Type B pancreatic cell (in vitro differentiated cells): ENCODE measurements around the gene STEAP1B. TPM values are rescaled to one million over a fixed set of nuclear protein-coding genes. Genes with fewer than 3 reads are reported as not detected.

Experiments used
- DNase-seq: peaks from one replicate; pipeline ENCODE4 v3.0.0; 2021; ENCODE audit warnings: mixed read lengths; ENCODE audit not compliant: unreplicated experiment; ENCODE audit errors: extremely low spot score
- H3K27ac Mint-ChIP-seq: 2 replicates; pipeline ENCODE4 v1.8.0; 2021; ENCODE audit warnings: mild to moderate bottlenecking, mixed read lengths
- H3K27me3 Mint-ChIP-seq: 2 replicates; pipeline ENCODE4 v1.8.0; 2021; ENCODE audit warnings: mixed read lengths
- H3K36me3 Mint-ChIP-seq: 2 replicates; pipeline ENCODE4 v1.8.0; 2021; ENCODE audit warnings: mixed read lengths
- H3K4me1 Mint-ChIP-seq: one replicate; pipeline ENCODE4 v1.8.0; 2021; ENCODE audit warnings: mixed read lengths; ENCODE audit not compliant: unreplicated experiment
- H3K4me3 Mint-ChIP-seq: 2 replicates; pipeline ENCODE4 v1.8.0; 2021; ENCODE audit warnings: mild to moderate bottlenecking, mixed read lengths
- H3K9me3 Mint-ChIP-seq: 2 replicates; pipeline ENCODE4 v1.8.0; 2021; ENCODE audit warnings: mixed read lengths
- total RNA-seq: library from RNA; stranded (reverse); gene quantifications from 2 replicates; pipeline ENCODE4 v1.2.1, GENCODE V29; 2021; ENCODE audit warnings: low replicate concordance
- TF ChIP-seq, protein P1 (sequence below): fragments of 200-600 bp; sonication (generic); conservative IDR thresholded peaks from 2 replicates; pipeline ENCODE4 v1.5.0; 2021; ENCODE audit warnings: antibody characterized with exemption, mild to moderate bottlenecking

STEAP1B gene
- total RNA-seq, 1 donor from 2014 or later: 2.0 TPM

DNA sequence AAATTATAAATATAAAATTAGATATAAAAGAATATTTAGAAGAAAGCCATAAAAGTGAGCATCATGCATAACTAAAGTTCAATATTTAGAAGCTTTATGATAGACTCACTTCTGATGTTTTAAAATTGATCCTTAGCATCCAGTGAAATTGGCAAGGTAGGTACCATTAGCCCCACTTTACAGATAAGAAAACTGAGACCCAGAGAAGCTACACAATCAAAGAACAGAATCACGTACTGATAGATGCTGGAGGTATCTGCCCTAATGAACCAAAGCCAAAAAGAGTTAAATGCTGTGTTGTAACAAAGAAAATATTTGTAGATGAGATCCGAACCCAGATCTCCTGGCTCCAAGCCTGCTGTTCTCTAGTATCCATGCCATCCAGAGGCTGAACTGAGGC lies 100.4 kb downstream of the STEAP1B start:
- Mint-ChIP-seq H3K27ac (no peak overlapping the region), H3K27me3 (peaks cover 4% of the 10 kb centered on the region), H3K4me3 (no peak overlapping the region), H3K4me1 (no peaks in the 10 kb centered on the region), H3K9me3 (no peaks in the 10 kb centered on the region), H3K36me3 (peaks cover 3% of the 10 kb centered on the region)
- TF ChIP-seq, protein P1, sequence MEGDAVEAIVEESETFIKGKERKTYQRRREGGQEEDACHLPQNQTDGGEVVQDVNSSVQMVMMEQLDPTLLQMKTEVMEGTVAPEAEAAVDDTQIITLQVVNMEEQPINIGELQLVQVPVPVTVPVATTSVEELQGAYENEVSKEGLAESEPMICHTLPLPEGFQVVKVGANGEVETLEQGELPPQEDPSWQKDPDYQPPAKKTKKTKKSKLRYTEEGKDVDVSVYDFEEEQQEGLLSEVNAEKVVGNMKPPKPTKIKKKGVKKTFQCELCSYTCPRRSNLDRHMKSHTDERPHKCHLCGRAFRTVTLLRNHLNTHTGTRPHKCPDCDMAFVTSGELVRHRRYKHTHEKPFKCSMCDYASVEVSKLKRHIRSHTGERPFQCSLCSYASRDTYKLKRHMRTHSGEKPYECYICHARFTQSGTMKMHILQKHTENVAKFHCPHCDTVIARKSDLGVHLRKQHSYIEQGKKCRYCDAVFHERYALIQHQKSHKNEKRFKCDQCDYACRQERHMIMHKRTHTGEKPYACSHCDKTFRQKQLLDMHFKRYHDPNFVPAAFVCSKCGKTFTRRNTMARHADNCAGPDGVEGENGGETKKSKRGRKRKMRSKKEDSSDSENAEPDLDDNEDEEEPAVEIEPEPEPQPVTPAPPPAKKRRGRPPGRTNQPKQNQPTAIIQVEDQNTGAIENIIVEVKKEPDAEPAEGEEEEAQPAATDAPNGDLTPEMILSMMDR: no peak
- DNase-seq: no peak

DNA sequence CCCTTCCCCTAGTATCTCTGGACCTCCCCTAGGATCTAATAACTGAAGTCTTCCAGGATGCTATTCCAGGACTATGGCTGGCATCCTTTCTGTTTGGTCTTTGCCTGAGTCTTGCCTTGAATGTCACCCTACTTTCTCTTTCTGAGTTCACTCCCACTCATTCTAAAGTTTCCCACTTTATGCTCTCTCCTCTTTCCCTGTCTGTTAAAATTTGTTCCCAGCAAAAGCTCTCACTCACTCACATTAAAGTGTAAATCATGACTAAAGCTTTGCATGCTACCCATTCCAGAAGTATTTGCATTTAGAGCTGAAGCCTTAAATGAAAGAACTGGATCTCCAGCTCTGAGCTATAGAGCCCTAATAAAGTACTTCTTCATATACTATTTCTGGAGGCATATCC lies 100.9 kb downstream of the STEAP1B start:
- no peak overlapping the region for H3K4me3 Mint-ChIP-seq
- H3K4me1 Mint-ChIP-seq: no peaks in the 10 kb centered on the region
- no peaks in the 10 kb centered on the region for H3K9me3 Mint-ChIP-seq
- peaks cover 3% of the 10 kb centered on the region for H3K36me3 Mint-ChIP-seq
- DNase-seq: no peak
- TF ChIP-seq, protein P1: no peak
- H3K27ac Mint-ChIP-seq: no peak overlapping the region
- H3K27me3 Mint-ChIP-seq: peaks cover 4% of the 10 kb centered on the region

DNA sequence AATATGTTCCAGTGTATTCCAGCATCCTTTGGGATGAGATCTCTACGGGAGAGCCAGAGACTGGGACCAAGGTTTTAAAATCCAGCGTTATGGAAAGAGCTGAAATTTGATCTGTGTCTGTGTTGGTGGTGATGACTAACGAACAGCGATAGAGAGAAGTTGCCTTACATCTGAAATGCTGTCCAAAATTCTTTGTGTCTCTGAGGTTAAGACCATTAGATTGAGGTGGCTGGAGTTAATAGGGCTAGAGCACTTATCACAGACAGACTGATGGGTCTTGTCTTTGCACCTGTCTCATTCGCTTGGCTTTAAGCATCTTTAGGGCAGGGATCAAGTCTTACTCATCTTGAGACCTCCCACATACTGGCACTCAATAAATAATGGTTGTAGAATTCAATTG lies 102.0 kb downstream of the STEAP1B start:
- Mint-ChIP-seq H3K36me3 (peaks cover 3% of the 10 kb centered on the region), H3K9me3 (no peaks in the 10 kb centered on the region), H3K27me3 (peaks cover 4% of the 10 kb centered on the region), H3K4me3 (no peak overlapping the region), H3K27ac (no peak overlapping the region), H3K4me1 (peaks cover 8% of the 10 kb centered on the region)
- DNase-seq: no peak
- TF ChIP-seq, protein P1: no peak

DNA sequence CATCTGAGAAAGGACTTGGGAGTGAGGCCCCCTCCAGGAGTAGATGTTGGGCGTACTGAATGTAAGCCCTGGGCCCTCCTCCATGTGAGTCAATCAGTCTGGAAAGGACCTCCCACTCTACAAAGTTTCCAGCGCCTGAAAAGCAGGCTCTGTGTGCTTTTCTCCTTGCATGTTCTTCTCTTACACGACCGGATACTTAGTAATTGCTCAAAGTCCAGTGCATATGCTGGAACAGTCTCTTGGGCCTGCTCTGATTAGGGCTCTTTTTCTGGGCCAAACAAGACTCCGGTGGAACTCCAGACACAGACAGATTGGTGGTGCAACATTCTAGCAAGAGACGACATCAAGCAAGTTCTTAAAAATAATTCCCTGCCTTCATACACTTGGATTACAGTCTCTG lies 104.8 kb downstream of the STEAP1B start:
- Mint-ChIP-seq H3K9me3 (no peaks in the 10 kb centered on the region), H3K27ac (no peak overlapping the region), H3K4me3 (no peak overlapping the region), H3K27me3 (peaks cover 4% of the 10 kb centered on the region), H3K4me1 (peaks cover 8% of the 10 kb centered on the region), H3K36me3 (peaks cover 3% of the 10 kb centered on the region)
- TF ChIP-seq, protein P1: no peak
- DNase-seq: no peak

DNA sequence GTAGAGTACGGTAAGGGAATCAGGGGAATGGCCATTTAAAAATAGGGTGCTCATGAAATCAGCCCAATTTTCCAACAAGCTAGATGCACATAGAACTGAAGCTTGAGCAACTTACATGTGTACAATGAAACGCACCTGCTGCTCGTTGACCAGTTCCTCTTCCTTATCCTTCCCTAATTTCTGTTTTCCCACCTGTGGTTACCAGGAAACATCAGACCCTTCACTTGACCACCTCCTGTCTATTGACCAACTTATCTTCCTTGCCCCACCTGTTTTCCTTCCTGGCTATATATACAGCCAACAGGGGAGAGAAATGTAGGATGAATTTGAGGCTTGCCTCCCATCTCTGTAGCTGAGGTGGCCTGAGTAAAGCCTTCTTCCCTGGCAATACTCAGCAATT lies 105.2 kb downstream of the STEAP1B start:
- no peak for DNase-seq
- no peaks in the 10 kb centered on the region for H3K9me3 Mint-ChIP-seq
- peaks cover 8% of the 10 kb centered on the region for H3K4me1 Mint-ChIP-seq
- H3K27me3 Mint-ChIP-seq: peaks cover 4% of the 10 kb centered on the region
- peaks cover 3% of the 10 kb centered on the region for H3K36me3 Mint-ChIP-seq
- no peak overlapping the region for H3K4me3 Mint-ChIP-seq
- no peak overlapping the region for H3K27ac Mint-ChIP-seq
- TF ChIP-seq, protein P1: no peak
